Endodermal cell (in vitro differentiated cells): ENCODE measurements around the gene DNAJB11. TPM values are rescaled to one million over a fixed set of nuclear protein-coding genes. Genes with fewer than 3 reads are reported as not detected.

ENCODE experiments used
- DNase-seq: peaks from one replicate; pipeline ENCODE4 v3.0.0-alpha.2; 2017
- H3K27ac ChIP-seq: 2 replicates; pipeline ENCODE4 v1.5.1; 2013; ENCODE audit warnings: mild to moderate bottlenecking, low read depth, low read length, moderate library complexity
- H3K27me3 ChIP-seq: 2 replicates; pipeline ENCODE4 v1.6.1; 2013; ENCODE audit warnings: mild to moderate bottlenecking, low read length, moderate library complexity; ENCODE audit not compliant: insufficient read depth, control insufficient read depth, poor library complexity, severe bottlenecking
- H3K36me3 ChIP-seq: 2 replicates; pipeline ENCODE4 v1.7.0; 2013; ENCODE audit warnings: mild to moderate bottlenecking, low read length, moderate library complexity; ENCODE audit not compliant: control insufficient read depth, insufficient read depth
- H3K4me1 ChIP-seq: one replicate; pipeline ENCODE4 v1.7.0; 2013; ENCODE audit warnings: low read length; ENCODE audit not compliant: control insufficient read depth, insufficient read depth
- H3K4me3 ChIP-seq: 2 replicates; pipeline ENCODE4 v1.5.1; 2013; ENCODE audit warnings: mild to moderate bottlenecking, low read length, moderate library complexity
- H3K9ac ChIP-seq: 2 replicates; pipeline ENCODE4 v1.6.1; 2013; ENCODE audit warnings: mild to moderate bottlenecking, low read length, moderate library complexity; ENCODE audit not compliant: poor library complexity, severe bottlenecking; ENCODE audit errors: extremely low read depth
- H3K9me3 ChIP-seq: 2 replicates; pipeline ENCODE4 v1.6.1; 2013; ENCODE audit warnings: mild to moderate bottlenecking, low read length, moderate library complexity; ENCODE audit not compliant: control insufficient read depth
- H3K27ac Mint-ChIP-seq: 2 replicates; pipeline ENCODE4 v1.8.0; 2020; ENCODE audit warnings: mixed read lengths
- H3K27me3 Mint-ChIP-seq: 2 replicates; pipeline ENCODE4 v1.8.0; 2021; ENCODE audit warnings: mild to moderate bottlenecking, mixed read lengths; ENCODE audit not compliant: insufficient read depth
- H3K36me3 Mint-ChIP-seq: 2 replicates; pipeline ENCODE4 v1.8.0; 2020; ENCODE audit warnings: low read depth, mixed read lengths
- H3K4me1 Mint-ChIP-seq: 2 replicates; pipeline ENCODE4 v1.8.0; 2020; ENCODE audit warnings: mixed read lengths
- H3K4me3 Mint-ChIP-seq: 2 replicates; pipeline ENCODE4 v1.8.0; 2020; ENCODE audit warnings: mild to moderate bottlenecking, moderate library complexity, mixed read lengths
- H3K9me3 Mint-ChIP-seq: 2 replicates; pipeline ENCODE4 v1.8.0; 2020; ENCODE audit warnings: mild to moderate bottlenecking, mixed read lengths
- WGBS, 2 experiments: methylation state at CpG; one replicate each; pipeline versions ENCODE4 v1.1.5 to v1.1.7; 2013; ENCODE audit warnings: missing lambda C conversion rate in 2 of 2, mixed read lengths in 1 of 2; ENCODE audit not compliant: insufficient coverage in 1 of 2, insufficient read length in 1 of 2; 5-methylcytosine and 5-hydroxymethylcytosine counted together
- total RNA-seq, 2 donors: library from RNA; stranded (reverse); fragmentation: NEBNext Ultra II Directional in 1 of 2; extraction: Animal tissue kit (Norgen Biotek cat#: 25700) in 1 of 2; gene quantifications; 2 replicates in 1 of 2; 3 replicates in 1 of 2; pipeline ENCODE4 v1.2.1, GENCODE V29; 2021
- TF ChIP-seq, protein P1 (sequence below): fragments of 200-600 bp; sonication (generic); conservative IDR thresholded peaks from 2 replicates; pipeline ENCODE4 v1.5.0; 2021; ENCODE audit warnings: antibody characterized with exemption, mild to moderate bottlenecking

DNAJB11 gene
- total RNA-seq, 2 donors from 2014 or later: 59.8 to 81.5 TPM

DNA sequence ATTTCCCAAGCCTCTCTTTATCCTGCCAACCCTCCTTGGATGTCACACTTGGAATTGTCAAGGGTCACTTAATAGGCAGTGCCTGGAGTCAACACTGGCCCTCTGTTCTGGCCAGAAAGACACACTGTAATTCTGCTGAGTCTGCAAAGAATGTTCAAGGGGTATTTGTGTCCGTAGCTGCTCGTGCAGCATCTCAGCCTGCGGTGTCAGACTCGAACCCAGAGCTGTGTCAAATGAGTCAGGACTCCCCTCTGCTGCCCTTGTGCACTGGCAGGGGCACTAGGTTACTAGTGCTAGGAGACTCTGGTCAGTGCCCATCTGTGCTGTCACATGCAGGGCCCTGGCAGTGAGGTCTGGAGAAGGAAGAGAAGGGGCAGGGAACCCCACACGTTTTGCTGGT lies 41.5 kb downstream of the DNAJB11 start:
- H3K27ac Mint-ChIP-seq: no peak overlapping the region
- H3K4me3 Mint-ChIP-seq: no peak overlapping the region
- no peak for DNase-seq

DNA sequence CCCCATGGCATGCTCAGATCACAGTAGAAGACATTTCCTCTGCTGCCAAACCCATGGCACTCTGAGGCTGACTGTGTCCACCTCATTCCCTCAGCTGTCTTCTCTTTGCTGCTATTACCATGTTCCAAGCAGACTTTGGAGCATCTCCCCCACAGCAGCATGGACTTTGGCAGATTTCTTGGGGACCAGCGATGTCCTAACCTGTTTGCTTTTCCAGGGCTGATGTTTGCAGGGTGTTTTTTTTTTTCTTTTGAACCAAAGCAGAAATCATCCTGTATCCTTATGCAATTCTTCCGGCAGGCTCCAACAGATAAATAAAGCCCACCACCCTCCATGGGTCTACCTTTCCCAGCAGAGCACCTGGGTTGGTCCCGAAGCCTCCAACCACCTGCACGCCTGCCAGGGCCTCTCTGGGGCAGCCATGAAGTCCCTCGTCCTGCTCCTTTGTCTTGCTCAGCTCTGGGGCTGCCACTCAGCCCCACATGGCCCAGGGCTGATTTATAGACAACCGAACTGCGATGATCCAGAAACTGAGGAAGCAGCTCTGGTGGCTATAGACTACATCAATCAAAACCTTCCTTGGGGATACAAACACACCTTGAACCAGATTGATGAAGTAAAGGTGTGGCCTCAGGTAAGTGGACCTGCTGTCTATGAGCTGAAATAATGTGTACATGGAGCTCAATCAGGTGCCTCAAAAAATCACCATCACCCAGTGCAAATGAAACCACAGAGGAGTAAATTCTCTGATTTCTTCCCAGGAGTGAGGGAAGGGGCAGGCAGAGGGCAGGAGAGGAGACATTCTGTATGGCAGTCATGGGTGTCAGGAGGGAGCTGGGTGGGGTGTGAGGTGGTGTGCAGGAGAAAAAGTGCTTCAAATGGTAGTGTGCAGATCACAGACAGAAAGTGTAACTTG lies 42.5 kb downstream of the DNAJB11 start, which contains the start of gene AHSG:
Gene AHSG (plus strand): TSS at position 340 of the 916 bp plus-strand sequence. CDS start 82 bp downstream, at position 422.
- no peak within 1 kb of the TSS for H3K9ac ChIP-seq
- H3K4me3 ChIP-seq: no peak within 1 kb of the TSS
- Mint-ChIP-seq H3K9me3 (no peaks in the 10 kb centered on the region), H3K36me3 (no peaks in the 10 kb centered on the region), H3K27me3 (peaks cover 53% of the 10 kb centered on the region), H3K4me3 (no peak within 1 kb of the TSS), H3K4me1 (peaks cover 8% of the 10 kb centered on the region), H3K27ac (no peak within 1 kb of the TSS)
- 76 to 87% methylated on average over 4 to 7 of the region's 7 CpGs for WGBS, 2 experiments
- H3K4me1 ChIP-seq: no peaks in the 10 kb centered on the region
- H3K36me3 ChIP-seq: no peaks in the 10 kb centered on the region
- DNase-seq: no peak
- TF ChIP-seq, protein P1, sequence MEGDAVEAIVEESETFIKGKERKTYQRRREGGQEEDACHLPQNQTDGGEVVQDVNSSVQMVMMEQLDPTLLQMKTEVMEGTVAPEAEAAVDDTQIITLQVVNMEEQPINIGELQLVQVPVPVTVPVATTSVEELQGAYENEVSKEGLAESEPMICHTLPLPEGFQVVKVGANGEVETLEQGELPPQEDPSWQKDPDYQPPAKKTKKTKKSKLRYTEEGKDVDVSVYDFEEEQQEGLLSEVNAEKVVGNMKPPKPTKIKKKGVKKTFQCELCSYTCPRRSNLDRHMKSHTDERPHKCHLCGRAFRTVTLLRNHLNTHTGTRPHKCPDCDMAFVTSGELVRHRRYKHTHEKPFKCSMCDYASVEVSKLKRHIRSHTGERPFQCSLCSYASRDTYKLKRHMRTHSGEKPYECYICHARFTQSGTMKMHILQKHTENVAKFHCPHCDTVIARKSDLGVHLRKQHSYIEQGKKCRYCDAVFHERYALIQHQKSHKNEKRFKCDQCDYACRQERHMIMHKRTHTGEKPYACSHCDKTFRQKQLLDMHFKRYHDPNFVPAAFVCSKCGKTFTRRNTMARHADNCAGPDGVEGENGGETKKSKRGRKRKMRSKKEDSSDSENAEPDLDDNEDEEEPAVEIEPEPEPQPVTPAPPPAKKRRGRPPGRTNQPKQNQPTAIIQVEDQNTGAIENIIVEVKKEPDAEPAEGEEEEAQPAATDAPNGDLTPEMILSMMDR: no peak
- H3K27me3 ChIP-seq: peaks cover 29% of the 10 kb centered on the region
- no peak within 1 kb of the TSS for H3K27ac ChIP-seq
- no peaks in the 10 kb centered on the region for H3K9me3 ChIP-seq

More for the DNA sequence above, 41.5 kb downstream of the DNAJB11 start:
- Histone ChIP-seq H3K4me1 (no peaks in the 10 kb centered on the region), H3K27me3 (peaks cover 20% of the 10 kb centered on the region), H3K36me3 (no peaks in the 10 kb centered on the region), H3K9me3 (no peaks in the 10 kb centered on the region), H3K27ac (no peak overlapping the region), H3K9ac (no peak overlapping the region), H3K4me3 (no peak overlapping the region)
- H3K27me3 Mint-ChIP-seq: peaks cover 44% of the 10 kb centered on the region
- H3K36me3 Mint-ChIP-seq: no peaks in the 10 kb centered on the region
- 82 to 87% methylated on average over 4 to 5 of the region's 5 CpGs for WGBS, 2 experiments
- TF ChIP-seq, protein P1: no peak
- H3K9me3 Mint-ChIP-seq: no peaks in the 10 kb centered on the region
- peaks cover 4% of the 10 kb centered on the region for H3K4me1 Mint-ChIP-seq

GRCh38 chr3:186613637-186614265 lies 43.2 kb downstream of the DNAJB11 start:
- 84 to 93% methylated on average over 2 to 4 of the region's 4 CpGs for WGBS, 2 experiments
- DNase-seq: no peak
- peaks cover 61% of the 10 kb centered on the region for H3K27me3 Mint-ChIP-seq

More at GRCh38 chr3:186613637-186614265, 43.2 kb downstream of the DNAJB11 start:
- Mint-ChIP-seq H3K4me1 (peaks cover 8% of the 10 kb centered on the region), H3K4me3 (no peak overlapping the region), H3K27ac (no peak overlapping the region), H3K36me3 (no peaks in the 10 kb centered on the region), H3K9me3 (no peaks in the 10 kb centered on the region)
- no peak overlapping the region for H3K27ac ChIP-seq
- H3K4me3 ChIP-seq: no peak overlapping the region
- H3K9ac ChIP-seq: no peak overlapping the region
- H3K4me1 ChIP-seq: no peaks in the 10 kb centered on the region
- H3K9me3 ChIP-seq: no peaks in the 10 kb centered on the region
- TF ChIP-seq, protein P1: no peak
- no peaks in the 10 kb centered on the region for H3K36me3 ChIP-seq
- peaks cover 37% of the 10 kb centered on the region for H3K27me3 ChIP-seq
